Astrocyte (in vitro differentiated cells and primary cell): ENCODE results near the gene RAMP2. TPM values are rescaled to one million over a fixed set of nuclear protein-coding genes. Genes with fewer than 3 reads are reported as not detected.

Experiments used
- DNase-seq: peaks from one replicate; pipeline ENCODE4 v3.0.0-alpha.2; 2010; ENCODE audit warnings: low read depth
- FAIRE-seq: peaks from 2 replicates; lab custom pipeline; 2011; peaks lifted over from hg19 to GRCh38; lab: Jason Lieb, UNC
- H2AFZ ChIP-seq: 2 replicates; pipeline ENCODE4 v1.6.0; 2012; ENCODE audit warnings: low read depth, low read length, inconsistent platforms
- H3K27ac ChIP-seq: 2 replicates; pipeline ENCODE4 v1.5.1; 2011; ENCODE audit warnings: low read depth, low read length, inconsistent platforms
- H3K27me3 ChIP-seq: 2 replicates; pipeline ENCODE4 v1.6.0; 2011; ENCODE audit warnings: low read length, inconsistent platforms; ENCODE audit not compliant: insufficient read depth
- H3K36me3 ChIP-seq: 2 replicates; pipeline ENCODE4 v1.5.1; 2011; ENCODE audit warnings: low read length, inconsistent platforms; ENCODE audit not compliant: insufficient read depth
- H3K4me1 ChIP-seq: 2 replicates; pipeline ENCODE4 v1.5.1; 2011; ENCODE audit warnings: low read length, inconsistent platforms; ENCODE audit not compliant: insufficient read depth
- H3K4me2 ChIP-seq: 2 replicates; pipeline ENCODE4 v1.6.0; 2012; ENCODE audit warnings: low read length, inconsistent platforms
- H3K4me3 ChIP-seq: 2 replicates; pipeline ENCODE4 v1.5.1; 2011; ENCODE audit warnings: low read depth, mild to moderate bottlenecking, low read length, inconsistent platforms; ENCODE audit not compliant: insufficient read depth
- H3K79me2 ChIP-seq: 2 replicates; pipeline ENCODE4 v1.6.0; 2012; ENCODE audit warnings: mild to moderate bottlenecking, low read length, inconsistent platforms; ENCODE audit not compliant: insufficient read depth
- H3K9ac ChIP-seq: 2 replicates; pipeline ENCODE4 v1.6.0; 2012; ENCODE audit warnings: mild to moderate bottlenecking, low read length, inconsistent platforms
- H3K9me3 ChIP-seq: 2 replicates; pipeline ENCODE4 v1.5.1; 2012; ENCODE audit warnings: low read depth, mild to moderate bottlenecking, low read length, inconsistent platforms; ENCODE audit not compliant: insufficient read depth
- H4K20me1 ChIP-seq: 2 replicates; pipeline ENCODE4 v1.6.0; 2012; ENCODE audit warnings: low read length, inconsistent platforms; ENCODE audit not compliant: insufficient read depth
- H3K27ac Mint-ChIP-seq: one replicate; pipeline ENCODE4 v1.8.0; 2021; ENCODE audit warnings: mild to moderate bottlenecking, mixed read lengths; ENCODE audit not compliant: unreplicated experiment
- H3K27me3 Mint-ChIP-seq: one replicate; pipeline ENCODE4 v1.8.0; 2021; ENCODE audit warnings: low read depth, mixed read lengths; ENCODE audit not compliant: unreplicated experiment
- H3K36me3 Mint-ChIP-seq: one replicate; pipeline ENCODE4 v1.8.0; 2021; ENCODE audit warnings: low read depth, mixed read lengths; ENCODE audit not compliant: unreplicated experiment
- H3K4me1 Mint-ChIP-seq: one replicate; pipeline ENCODE4 v1.8.0; 2021; ENCODE audit warnings: low read depth, mixed read lengths; ENCODE audit not compliant: unreplicated experiment
- H3K4me3 Mint-ChIP-seq: one replicate; pipeline ENCODE4 v1.8.0; 2021; ENCODE audit warnings: mild to moderate bottlenecking, moderate library complexity, mixed read lengths; ENCODE audit not compliant: unreplicated experiment
- H3K9me3 Mint-ChIP-seq: one replicate; pipeline ENCODE4 v1.8.0; 2021; ENCODE audit warnings: mild to moderate bottlenecking, mixed read lengths; ENCODE audit not compliant: unreplicated experiment
- EZH2 ChIP-seq: IDR thresholded peaks from 2 replicates; pipeline ENCODE4 v1.6.1; 2012; ENCODE audit warnings: mild to moderate bottlenecking, low read length, inconsistent platforms; ENCODE audit not compliant: insufficient read depth
- total RNA-seq: library from RNA; stranded (reverse); gene quantifications from 2 replicates; pipeline ENCODE4 v1.2.1, GENCODE V29; 2021
- TF ChIP-seq, protein P1 (sequence below): IDR thresholded peaks from 2 replicates; pipeline ENCODE4 v1.5.1; 2011; ENCODE audit warnings: low read depth, mild to moderate bottlenecking, inconsistent platforms, low read length, moderate library complexity; ENCODE audit not compliant: insufficient read depth

Gene RAMP2
- total RNA-seq, 1 donor from 2014 or later: 6.1 TPM

DNA sequence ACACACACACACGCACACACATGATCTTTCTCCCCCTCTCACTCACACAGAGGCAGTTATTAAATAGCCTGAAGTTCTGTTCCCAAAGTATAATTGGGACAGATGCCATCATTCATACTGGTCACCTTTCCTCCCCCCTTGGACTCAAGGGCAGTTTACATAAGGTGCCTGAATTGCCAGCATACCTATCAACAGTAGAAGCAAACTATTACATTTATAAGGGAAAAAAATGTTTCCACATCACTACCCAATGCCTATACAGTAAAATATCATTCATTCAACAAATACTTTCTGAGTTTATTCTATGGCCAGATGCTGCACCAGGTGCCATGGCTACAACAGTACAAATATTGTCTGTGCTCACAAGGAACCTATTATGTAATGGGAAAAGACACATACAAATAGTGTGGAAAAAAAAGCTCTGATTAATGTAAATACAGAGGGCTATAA, 43.9 kb downstream of the RAMP2 start:
- peaks cover 18% of the 10 kb centered on the region for H3K4me1 ChIP-seq
- no peaks in the 10 kb centered on the region for H3K9me3 Mint-ChIP-seq
- no peaks in the 10 kb centered on the region for H3K9me3 ChIP-seq
- no peak overlapping the region for H3K4me2 ChIP-seq
- peaks cover 3% of the 10 kb centered on the region for H3K27me3 ChIP-seq
- TF ChIP-seq, protein P1, sequence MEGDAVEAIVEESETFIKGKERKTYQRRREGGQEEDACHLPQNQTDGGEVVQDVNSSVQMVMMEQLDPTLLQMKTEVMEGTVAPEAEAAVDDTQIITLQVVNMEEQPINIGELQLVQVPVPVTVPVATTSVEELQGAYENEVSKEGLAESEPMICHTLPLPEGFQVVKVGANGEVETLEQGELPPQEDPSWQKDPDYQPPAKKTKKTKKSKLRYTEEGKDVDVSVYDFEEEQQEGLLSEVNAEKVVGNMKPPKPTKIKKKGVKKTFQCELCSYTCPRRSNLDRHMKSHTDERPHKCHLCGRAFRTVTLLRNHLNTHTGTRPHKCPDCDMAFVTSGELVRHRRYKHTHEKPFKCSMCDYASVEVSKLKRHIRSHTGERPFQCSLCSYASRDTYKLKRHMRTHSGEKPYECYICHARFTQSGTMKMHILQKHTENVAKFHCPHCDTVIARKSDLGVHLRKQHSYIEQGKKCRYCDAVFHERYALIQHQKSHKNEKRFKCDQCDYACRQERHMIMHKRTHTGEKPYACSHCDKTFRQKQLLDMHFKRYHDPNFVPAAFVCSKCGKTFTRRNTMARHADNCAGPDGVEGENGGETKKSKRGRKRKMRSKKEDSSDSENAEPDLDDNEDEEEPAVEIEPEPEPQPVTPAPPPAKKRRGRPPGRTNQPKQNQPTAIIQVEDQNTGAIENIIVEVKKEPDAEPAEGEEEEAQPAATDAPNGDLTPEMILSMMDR: no peak
- TF ChIP-seq EZH2: no peak
- no peaks in the 10 kb centered on the region for H3K27me3 Mint-ChIP-seq
- no peaks in the 10 kb centered on the region for H3K36me3 ChIP-seq
- H3K27ac Mint-ChIP-seq: no peak overlapping the region
- no peak overlapping the region for H2AFZ ChIP-seq
- DNase-seq: no peak
- no peak overlapping the region for H3K9ac ChIP-seq
- H3K36me3 Mint-ChIP-seq: peaks cover 9% of the 10 kb centered on the region
- no peak overlapping the region for H3K4me3 ChIP-seq
- FAIRE-seq: no peak
- H3K79me2 ChIP-seq: no peaks in the 10 kb centered on the region
- H3K4me3 Mint-ChIP-seq: no peak overlapping the region
- no peak overlapping the region for H3K27ac ChIP-seq
- H3K4me1 Mint-ChIP-seq: peaks cover 5% of the 10 kb centered on the region
- H4K20me1 ChIP-seq: no peaks in the 10 kb centered on the region

DNA sequence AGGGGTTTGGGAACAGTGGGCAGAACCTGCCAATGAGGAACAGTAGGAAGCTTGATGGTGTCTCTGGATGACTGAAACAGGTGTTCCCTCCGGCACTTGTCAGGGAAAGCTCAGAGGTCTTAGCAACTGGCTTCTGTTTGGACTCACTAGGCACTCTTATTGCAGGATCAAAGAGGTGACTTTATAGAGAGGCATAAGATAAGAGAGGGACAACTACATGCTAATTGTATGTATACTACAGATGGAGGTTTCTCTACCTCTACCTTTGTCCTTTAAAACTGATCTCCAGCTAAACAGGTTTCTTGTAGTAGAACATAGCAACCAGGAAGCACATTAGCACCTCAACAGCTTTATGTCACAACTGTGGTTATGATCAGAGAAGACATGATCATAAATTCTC, 45.2 kb downstream of the RAMP2 start:
- H3K4me1 Mint-ChIP-seq: peaks cover 5% of the 10 kb centered on the region
- Histone ChIP-seq H3K4me1 (peaks cover 18% of the 10 kb centered on the region), H3K27me3 (peaks cover 3% of the 10 kb centered on the region), H3K36me3 (peaks cover 13% of the 10 kb centered on the region), H3K9ac (no peak overlapping the region), H4K20me1 (peaks cover 4% of the 10 kb centered on the region), H3K79me2 (no peaks in the 10 kb centered on the region), H2AFZ (no peak overlapping the region), H3K4me3 (no peak overlapping the region), H3K4me2 (no peak overlapping the region), H3K9me3 (no peaks in the 10 kb centered on the region), H3K27ac (no peak overlapping the region)
- DNase-seq (no peak), FAIRE-seq (no peak)
- H3K4me3 Mint-ChIP-seq: no peak overlapping the region
- TF ChIP-seq, protein P1: no peak
- TF ChIP-seq EZH2: no peak
- no peak overlapping the region for H3K27ac Mint-ChIP-seq
- H3K9me3 Mint-ChIP-seq: no peaks in the 10 kb centered on the region
- H3K36me3 Mint-ChIP-seq: peaks cover 12% of the 10 kb centered on the region
- H3K27me3 Mint-ChIP-seq: no peaks in the 10 kb centered on the region

DNA sequence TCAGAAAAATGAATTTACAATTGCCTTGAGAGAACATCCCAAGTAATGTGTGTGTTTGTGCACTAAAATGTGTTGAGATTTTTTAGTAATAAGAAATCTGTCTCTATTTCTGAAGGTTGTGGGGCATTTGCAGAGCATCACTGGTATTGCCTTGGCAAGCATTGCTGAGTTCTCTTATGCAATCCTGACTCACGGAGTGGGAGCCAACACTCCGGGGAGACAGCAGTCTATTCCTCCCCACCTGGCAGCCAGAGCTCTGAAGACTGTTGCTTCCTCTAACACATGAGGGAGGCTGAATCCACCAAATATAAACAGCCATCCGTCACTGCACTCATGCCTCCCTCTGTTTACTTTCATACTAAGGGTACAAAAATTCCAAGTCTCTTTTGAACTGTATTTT, 48.2 kb downstream of the RAMP2 start:
- Histone ChIP-seq H3K4me2 (no peak overlapping the region), H2AFZ (no peak overlapping the region), H3K9me3 (no peaks in the 10 kb centered on the region), H3K79me2 (no peaks in the 10 kb centered on the region), H3K27ac (no peak overlapping the region), H4K20me1 (peaks cover 4% of the 10 kb centered on the region), H3K9ac (no peak overlapping the region), H3K27me3 (no peaks in the 10 kb centered on the region), H3K36me3 (peaks cover 25% of the 10 kb centered on the region), H3K4me3 (no peak overlapping the region), H3K4me1 (peaks cover 7% of the 10 kb centered on the region)
- H3K9me3 Mint-ChIP-seq: no peaks in the 10 kb centered on the region
- H3K4me1 Mint-ChIP-seq: peaks cover 5% of the 10 kb centered on the region
- no peak overlapping the region for H3K4me3 Mint-ChIP-seq
- TF ChIP-seq, protein P1: no peak
- no peak for TF ChIP-seq EZH2
- no peaks in the 10 kb centered on the region for H3K27me3 Mint-ChIP-seq
- no peak overlapping the region for H3K27ac Mint-ChIP-seq
- peaks cover 17% of the 10 kb centered on the region for H3K36me3 Mint-ChIP-seq
- DNase-seq (peak; percentile 76), FAIRE-seq (no peak)

Other genes with a start within 250 kb of the RAMP2 start
- gene NAGLU, start 225.0 kb upstream of the RAMP2 start, total RNA-seq: 19.3 and 25.9 TPM in 2 replicates
- gene HSD17B1, start 208.3 kb upstream of the RAMP2 start, total RNA-seq: 1.5 and 1.7 TPM in 2 replicates
- 52.0 and 54.2 TPM in 2 replicates for gene COASY, start 199.1 kb upstream of the RAMP2 start, total RNA-seq
- gene MLX, start 194.1 kb upstream of the RAMP2 start, total RNA-seq: 26.5 and 29.9 TPM in 2 replicates
- gene PSMC3IP, start 183.5 kb upstream of the RAMP2 start, total RNA-seq: 5.4 and 8.7 TPM in 2 replicates
- gene RETREG3, start 151.9 kb upstream of the RAMP2 start, total RNA-seq: 54.3 and 60.9 TPM in 2 replicates
- gene TUBG1, start 151.5 kb upstream of the RAMP2 start, total RNA-seq: 47.2 and 51.0 TPM in 2 replicates
- 14.4 and 16.6 TPM in 2 replicates for gene TUBG2, start 101.9 kb upstream of the RAMP2 start, total RNA-seq
- 14.1 and 14.5 TPM in 2 replicates for gene PLEKHH3, start 84.2 kb upstream of the RAMP2 start, total RNA-seq
- gene CCR10, start 79.4 kb upstream of the RAMP2 start, total RNA-seq: 0.65 and 0.84 TPM in 2 replicates
- gene CNTNAP1, start 78.7 kb upstream of the RAMP2 start, total RNA-seq: 11.4 and 16.4 TPM in 2 replicates
- gene EZH1, start 16.2 kb upstream of the RAMP2 start, total RNA-seq: 15.2 and 16.9 TPM in 2 replicates
- gene VPS25, start 12.2 kb downstream of the RAMP2 start, total RNA-seq: 49.5 and 53.2 TPM in 2 replicates
- gene WNK4, start 19.4 kb downstream of the RAMP2 start, total RNA-seq: 22.8 and 34.8 TPM in 2 replicates
- 31.8 and 34.3 TPM in 2 replicates for gene COA3, start 37.5 kb downstream of the RAMP2 start, total RNA-seq
- not detected in 2 replicates for gene CNTD1, start 37.6 kb downstream of the RAMP2 start, total RNA-seq
- gene BECN1, start 63.1 kb downstream of the RAMP2 start, total RNA-seq: 79.8 and 87.6 TPM in 2 replicates
- 131 and 152 TPM in 2 replicates for gene PSME3, start 72.2 kb downstream of the RAMP2 start, total RNA-seq
- 4.1 and 5.0 TPM in 2 replicates for gene AOC2, start 83.4 kb downstream of the RAMP2 start, total RNA-seq
- 1.1 and 1.5 TPM in 2 replicates for gene AOC3, start 90.0 kb downstream of the RAMP2 start, total RNA-seq
- not detected in 2 replicates for gene G6PC1, start 139.6 kb downstream of the RAMP2 start, total RNA-seq
- 42.8 and 45.2 TPM in 2 replicates for gene AARSD1, start 203.2 kb downstream of the RAMP2 start, total RNA-seq
- gene PTGES3L, start 218.9 kb downstream of the RAMP2 start, total RNA-seq: 5.1 and 5.8 TPM in 2 replicates
- gene RUNDC1, start 219.3 kb downstream of the RAMP2 start, total RNA-seq: 13.2 and 13.8 TPM in 2 replicates
- gene RPL27, start 237.2 kb downstream of the RAMP2 start, total RNA-seq: 993 and 1,032 TPM in 2 replicates
- gene IFI35, start 245.6 kb downstream of the RAMP2 start, total RNA-seq: 60.5 and 72.8 TPM in 2 replicates